Ishikawa (cell line): ENCODE results near the gene SEPTIN7.
A peak's percentile ranks its signal among the peaks of the same experiment; 100 is the strongest.

Source experiments
- CEBPB ChIP-seq: IDR thresholded peaks from 2 replicates; pipeline ENCODE4 v1.6.1; 2012
- CREB1 ChIP-seq: IDR thresholded peaks from 2 replicates; pipeline ENCODE4 v1.6.1; 2012; ENCODE audit warnings: low read depth
- EGR1 ChIP-seq: IDR thresholded peaks from 2 replicates; pipeline ENCODE4 v1.6.1; 2012
- EP300 ChIP-seq: IDR thresholded peaks from 2 replicates; pipeline ENCODE4 v1.6.1; 2012; ENCODE audit warnings: borderline replicate concordance
- FOXM1 ChIP-seq: IDR thresholded peaks from 2 replicates; pipeline ENCODE4 v1.6.1; 2012; ENCODE audit warnings: low read depth, borderline replicate concordance
- MAX ChIP-seq: IDR thresholded peaks from 2 replicates; pipeline ENCODE4 v1.6.1; 2012
- NFIC ChIP-seq: IDR thresholded peaks from 2 replicates; pipeline ENCODE4 v1.6.1; 2012
- RAD21 ChIP-seq: IDR thresholded peaks from 2 replicates; pipeline ENCODE4 v1.6.1; 2012; ENCODE audit warnings: low read depth
- TAF1 ChIP-seq: IDR thresholded peaks from 2 replicates; pipeline ENCODE4 v1.6.1; 2012; ENCODE audit warnings: low read depth, mild to moderate bottlenecking
- TCF12 ChIP-seq: IDR thresholded peaks from 2 replicates; pipeline ENCODE4 v1.6.1; 2012; ENCODE audit warnings: low read depth
- TEAD4 ChIP-seq: IDR thresholded peaks from 2 replicates; pipeline ENCODE4 v1.6.1; 2012
- USF1 ChIP-seq: IDR thresholded peaks from 2 replicates; pipeline ENCODE4 v1.6.1; 2012
- YY1 ChIP-seq: IDR thresholded peaks from 2 replicates; pipeline ENCODE4 v1.6.1; 2012; ENCODE audit warnings: low read depth
- ZBTB7A ChIP-seq: IDR thresholded peaks from 2 replicates; pipeline ENCODE4 v1.6.1; 2012; ENCODE audit warnings: low read depth
- TF ChIP-seq, protein P1 (sequence below): IDR thresholded peaks from 2 replicates; pipeline ENCODE4 v1.6.1; 2012; ENCODE audit warnings: low read depth, mild to moderate bottlenecking

The SEPTIN7 gene

GRCh38 chr7:35800718-35801391 is at the start of gene SEPTIN7:
SEPTIN7 (plus strand) TSS chr7:35801057; CDS start chr7:35801210, 153 bp downstream.
- TF ChIP-seq FOXM1, result peak; percentile 39
- peak; percentile 73 for TF ChIP-seq CREB1
- TF ChIP-seq TAF1, result peak; percentile 89
- TF ChIP-seq EP300, result peak; percentile 51; the same call in 1 of the 2 replicates
- TF ChIP-seq MAX, result peak; percentile 86
- no peak for TF ChIP-seq CEBPB
- no peak for TF ChIP-seq ZBTB7A
- TF ChIP-seq TCF12, result peak; percentile 43
- no peak for TF ChIP-seq RAD21
- peak; percentile 95 for TF ChIP-seq YY1
- peak; percentile 86 for TF ChIP-seq EGR1
- TF ChIP-seq, protein P1, sequence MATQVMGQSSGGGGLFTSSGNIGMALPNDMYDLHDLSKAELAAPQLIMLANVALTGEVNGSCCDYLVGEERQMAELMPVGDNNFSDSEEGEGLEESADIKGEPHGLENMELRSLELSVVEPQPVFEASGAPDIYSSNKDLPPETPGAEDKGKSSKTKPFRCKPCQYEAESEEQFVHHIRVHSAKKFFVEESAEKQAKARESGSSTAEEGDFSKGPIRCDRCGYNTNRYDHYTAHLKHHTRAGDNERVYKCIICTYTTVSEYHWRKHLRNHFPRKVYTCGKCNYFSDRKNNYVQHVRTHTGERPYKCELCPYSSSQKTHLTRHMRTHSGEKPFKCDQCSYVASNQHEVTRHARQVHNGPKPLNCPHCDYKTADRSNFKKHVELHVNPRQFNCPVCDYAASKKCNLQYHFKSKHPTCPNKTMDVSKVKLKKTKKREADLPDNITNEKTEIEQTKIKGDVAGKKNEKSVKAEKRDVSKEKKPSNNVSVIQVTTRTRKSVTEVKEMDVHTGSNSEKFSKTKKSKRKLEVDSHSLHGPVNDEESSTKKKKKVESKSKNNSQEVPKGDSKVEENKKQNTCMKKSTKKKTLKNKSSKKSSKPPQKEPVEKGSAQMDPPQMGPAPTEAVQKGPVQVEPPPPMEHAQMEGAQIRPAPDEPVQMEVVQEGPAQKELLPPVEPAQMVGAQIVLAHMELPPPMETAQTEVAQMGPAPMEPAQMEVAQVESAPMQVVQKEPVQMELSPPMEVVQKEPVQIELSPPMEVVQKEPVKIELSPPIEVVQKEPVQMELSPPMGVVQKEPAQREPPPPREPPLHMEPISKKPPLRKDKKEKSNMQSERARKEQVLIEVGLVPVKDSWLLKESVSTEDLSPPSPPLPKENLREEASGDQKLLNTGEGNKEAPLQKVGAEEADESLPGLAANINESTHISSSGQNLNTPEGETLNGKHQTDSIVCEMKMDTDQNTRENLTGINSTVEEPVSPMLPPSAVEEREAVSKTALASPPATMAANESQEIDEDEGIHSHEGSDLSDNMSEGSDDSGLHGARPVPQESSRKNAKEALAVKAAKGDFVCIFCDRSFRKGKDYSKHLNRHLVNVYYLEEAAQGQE, result no peak
- TF ChIP-seq NFIC, result peak; percentile 25; the same call in 1 of the 2 replicates

DNA sequence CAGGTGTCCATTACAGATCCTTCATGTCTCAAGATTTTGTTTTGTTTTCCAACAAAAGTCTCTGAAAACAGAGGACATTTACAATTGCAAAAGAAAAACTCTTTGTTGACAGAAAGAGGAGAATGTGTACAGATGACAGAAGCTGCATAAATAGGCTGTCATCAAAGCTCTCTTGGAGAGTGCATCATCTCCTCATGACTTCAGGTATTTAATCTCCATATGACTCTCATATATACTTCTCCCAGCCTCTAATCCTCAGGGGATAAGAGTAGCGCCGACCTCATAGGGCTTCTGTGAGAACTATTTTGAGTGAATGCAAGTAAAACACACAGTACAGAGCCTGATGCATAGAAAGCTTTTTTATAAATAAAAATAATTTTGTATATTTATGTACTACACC is 48.1 kb upstream of the SEPTIN7 start:
- TF ChIP-seq, protein P1, result no peak

DNA sequence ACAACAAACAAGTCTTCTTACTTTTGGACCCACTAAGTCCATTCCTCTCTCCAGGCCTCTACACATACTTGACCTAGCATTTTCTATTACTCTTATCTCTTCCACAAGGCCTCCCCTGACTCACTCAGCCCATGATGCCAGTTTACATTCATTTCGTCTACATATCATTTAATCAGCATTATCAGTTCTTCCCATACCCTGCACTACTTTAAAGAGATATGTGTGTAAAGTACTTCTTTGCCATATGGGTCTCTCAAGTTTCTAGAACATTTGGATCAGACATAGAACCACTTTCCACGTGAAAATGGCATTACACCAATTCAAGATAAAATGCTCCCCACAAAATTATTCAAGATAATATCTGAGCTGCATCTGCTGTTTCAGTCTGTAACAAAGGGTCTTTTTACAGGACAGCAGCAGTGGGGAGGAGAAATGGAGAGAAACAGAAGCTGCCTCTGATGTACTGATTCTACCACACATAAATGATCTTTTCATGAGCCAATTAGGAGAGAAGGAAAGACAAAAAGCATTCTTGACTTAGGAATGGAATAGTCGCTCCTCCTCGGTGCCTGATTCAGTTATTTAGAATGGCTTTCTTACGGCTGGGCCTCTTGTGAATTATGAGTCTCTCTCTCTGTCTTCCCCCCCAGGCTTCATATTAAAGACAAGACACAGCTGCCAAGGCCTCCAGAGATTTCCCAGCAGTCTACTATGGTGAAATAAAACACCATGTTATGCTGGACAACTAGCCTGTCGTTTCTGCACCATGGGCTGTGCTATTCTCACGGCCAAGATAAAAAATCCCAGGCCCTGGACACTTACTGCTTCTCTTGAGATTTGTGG is 46.9 kb upstream of the SEPTIN7 start:
- no peak for TF ChIP-seq ZBTB7A
- TF ChIP-seq NFIC, result no peak
- no peak for TF ChIP-seq CEBPB
- no peak for TF ChIP-seq USF1
- no peak for TF ChIP-seq MAX
- TF ChIP-seq EGR1, result no peak
- no peak for TF ChIP-seq FOXM1
- no peak for TF ChIP-seq TAF1
- no peak for TF ChIP-seq EP300
- TF ChIP-seq CREB1, result no peak
- TF ChIP-seq TCF12, result no peak
- TF ChIP-seq TEAD4, result no peak
- TF ChIP-seq YY1, result no peak
- TF ChIP-seq, protein P1, result no peak
- TF ChIP-seq RAD21, result no peak

DNA sequence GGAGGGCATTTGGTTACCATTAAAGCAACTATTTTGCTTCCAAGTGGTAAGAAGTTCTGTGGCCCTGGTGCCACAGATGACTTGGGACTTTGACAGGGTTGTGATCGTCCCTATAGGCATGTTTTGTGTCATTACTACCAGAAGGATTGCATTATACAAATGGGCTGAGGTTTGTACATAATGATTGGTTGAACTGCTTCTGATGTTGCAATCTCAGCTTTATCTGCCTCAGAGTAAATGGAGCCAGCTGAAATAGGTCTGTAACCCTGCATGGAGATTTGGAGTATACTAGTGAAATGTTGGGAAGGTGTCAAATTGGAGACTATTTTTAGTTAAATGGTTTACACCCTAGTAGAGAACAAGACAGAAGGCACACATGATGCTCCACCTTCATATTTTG is 46.1 kb upstream of the SEPTIN7 start:
- TF ChIP-seq CEBPB (peak; percentile 29; the same call in 1 of the 2 replicates), NFIC (no peak)

GRCh38 chr7:35755711-35756110 is 45.1 kb upstream of the SEPTIN7 start:
- TF ChIP-seq USF1 (no peak), CEBPB (no peak), EGR1 (no peak), MAX (no peak), EP300 (no peak), ZBTB7A (no peak), TCF12 (no peak), FOXM1 (no peak)
